Thyroid gland (tissue), 4 donors: ENCODE results near the gene RORC.

ENCODE experiments used
- POLR2A ChIP-seq, 2 donors: fragments of 450-650 bp; IDR thresholded peaks; one replicate each; pipeline ENCODE4 v1.6.1; 2017; ENCODE audit warnings: antibody characterized with exemption in 2 of 2, mild to moderate bottlenecking in 2 of 2, moderate library complexity in 1 of 2
- TF ChIP-seq, protein P1 (sequence below), 6 experiments: fragments of 200-600 bp in 3 of 6; fragments of 450-650 bp in 3 of 6; sonication (generic) in 3 of 6; IDR thresholded peaks; one replicate each; pipeline ENCODE4 v1.5.1; 2016 to 2019; ENCODE audit warnings: antibody characterized with exemption in 6 of 6, mild to moderate bottlenecking in 2 of 6, inconsistent platforms in 1 of 6, moderate library complexity in 1 of 6

- TF ChIP-seq, protein P1, sequence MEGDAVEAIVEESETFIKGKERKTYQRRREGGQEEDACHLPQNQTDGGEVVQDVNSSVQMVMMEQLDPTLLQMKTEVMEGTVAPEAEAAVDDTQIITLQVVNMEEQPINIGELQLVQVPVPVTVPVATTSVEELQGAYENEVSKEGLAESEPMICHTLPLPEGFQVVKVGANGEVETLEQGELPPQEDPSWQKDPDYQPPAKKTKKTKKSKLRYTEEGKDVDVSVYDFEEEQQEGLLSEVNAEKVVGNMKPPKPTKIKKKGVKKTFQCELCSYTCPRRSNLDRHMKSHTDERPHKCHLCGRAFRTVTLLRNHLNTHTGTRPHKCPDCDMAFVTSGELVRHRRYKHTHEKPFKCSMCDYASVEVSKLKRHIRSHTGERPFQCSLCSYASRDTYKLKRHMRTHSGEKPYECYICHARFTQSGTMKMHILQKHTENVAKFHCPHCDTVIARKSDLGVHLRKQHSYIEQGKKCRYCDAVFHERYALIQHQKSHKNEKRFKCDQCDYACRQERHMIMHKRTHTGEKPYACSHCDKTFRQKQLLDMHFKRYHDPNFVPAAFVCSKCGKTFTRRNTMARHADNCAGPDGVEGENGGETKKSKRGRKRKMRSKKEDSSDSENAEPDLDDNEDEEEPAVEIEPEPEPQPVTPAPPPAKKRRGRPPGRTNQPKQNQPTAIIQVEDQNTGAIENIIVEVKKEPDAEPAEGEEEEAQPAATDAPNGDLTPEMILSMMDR (IDR thresholded peaks at IDR 0.05) = no peak
- no peak for TF ChIP-seq POLR2A (IDR thresholded peaks at IDR 0.05)
Observed at GRCh38 chr1:151855933-151856332, 24.3 kb upstream of the RORC start.
